ENCODE results near the gene PRKCZ.
"Not testable (repeated sequence)": the region's sequence is repeated elsewhere in the genome, so short reads cannot be mapped to it uniquely, and the experiment has no call there.

Gene PRKCZ

DNA sequence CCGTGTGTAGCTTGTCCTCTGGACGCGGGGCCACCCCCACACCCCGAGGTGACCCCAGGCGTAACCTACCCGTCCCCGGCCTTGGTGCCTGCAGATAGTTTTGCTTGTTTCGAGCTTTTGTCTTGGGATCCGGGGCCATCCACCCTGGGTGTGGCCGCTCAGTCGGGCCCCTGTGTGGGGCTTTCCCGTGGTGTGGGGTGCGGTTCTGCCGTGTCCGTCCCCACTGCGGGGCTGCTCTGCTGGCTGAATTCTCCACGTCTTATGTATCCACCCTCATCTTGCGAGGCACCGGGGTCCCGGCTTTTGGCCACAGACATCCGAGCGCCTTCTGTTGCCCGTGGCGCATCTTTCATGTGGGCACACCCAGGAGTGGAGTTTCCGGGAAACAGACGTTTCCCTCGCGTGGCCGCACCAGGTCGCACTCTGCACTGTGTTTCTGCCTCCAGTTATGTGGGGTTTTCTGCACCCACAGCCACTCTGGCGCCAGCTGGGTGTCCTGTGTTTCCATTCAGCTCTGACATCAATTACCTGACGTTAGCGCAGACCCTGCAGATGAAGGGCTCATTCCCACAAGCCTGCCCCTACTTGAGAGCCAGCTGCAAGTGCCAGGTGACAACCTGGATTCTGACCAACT is 64.9 kb downstream of the PRKCZ start:
- no peak for DNase-seq (ENCODE audit: low spot score)

DNA sequence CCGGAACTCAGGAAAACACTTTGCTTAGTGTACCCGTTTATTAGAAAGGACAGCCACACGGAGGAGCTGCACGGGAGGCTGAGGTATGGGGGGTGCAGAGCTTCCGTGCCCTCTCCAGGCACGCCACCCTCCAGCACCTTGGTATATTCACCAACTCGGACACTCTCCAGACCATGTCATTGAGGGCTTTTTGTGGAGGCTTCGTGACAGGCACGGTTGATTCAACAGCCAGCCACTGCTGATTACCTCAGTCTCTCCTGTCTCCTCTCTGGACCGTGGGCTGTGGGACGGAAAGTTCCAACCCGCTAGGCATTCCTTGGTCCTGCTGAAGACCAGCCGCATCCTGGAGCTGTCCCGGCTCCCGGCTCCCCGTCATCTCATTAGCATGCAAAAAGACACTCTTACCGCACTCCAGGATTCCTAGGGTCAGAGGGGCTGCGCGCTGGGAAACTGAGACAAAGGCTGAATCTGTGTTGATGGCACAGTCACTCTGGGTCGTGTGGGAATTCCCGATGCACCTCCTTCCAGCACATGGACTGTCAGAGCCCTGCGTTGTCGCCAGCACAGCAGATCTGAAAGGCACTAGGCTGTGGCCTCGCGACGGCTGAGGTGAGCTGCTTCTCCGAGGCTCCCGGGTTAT is 65.6 kb downstream of the PRKCZ start:
- DNase-seq (ENCODE audit: low spot score) = no peak

DNA sequence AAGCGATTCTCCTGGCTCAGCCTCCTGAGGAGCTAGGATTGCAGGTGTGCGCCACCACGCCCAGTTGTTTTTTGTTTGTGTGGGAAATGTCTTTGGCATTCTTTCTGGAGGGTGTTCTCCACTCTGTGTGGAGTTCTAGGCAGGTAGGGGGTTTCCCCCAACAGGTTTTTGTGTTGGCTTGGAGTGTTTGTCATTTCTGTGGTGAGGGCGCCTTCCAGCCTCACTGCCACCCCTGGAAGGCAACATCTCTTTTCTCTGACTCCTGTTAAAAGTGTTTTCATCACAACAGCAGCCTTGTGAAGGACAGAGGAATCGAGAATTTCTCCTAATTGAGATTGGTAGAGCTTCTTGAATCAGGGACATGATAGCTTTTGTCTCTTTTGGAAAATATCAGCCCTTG is 69.7 kb downstream of the PRKCZ start:
- DNase-seq (ENCODE audit: low spot score) = no peak

DNA sequence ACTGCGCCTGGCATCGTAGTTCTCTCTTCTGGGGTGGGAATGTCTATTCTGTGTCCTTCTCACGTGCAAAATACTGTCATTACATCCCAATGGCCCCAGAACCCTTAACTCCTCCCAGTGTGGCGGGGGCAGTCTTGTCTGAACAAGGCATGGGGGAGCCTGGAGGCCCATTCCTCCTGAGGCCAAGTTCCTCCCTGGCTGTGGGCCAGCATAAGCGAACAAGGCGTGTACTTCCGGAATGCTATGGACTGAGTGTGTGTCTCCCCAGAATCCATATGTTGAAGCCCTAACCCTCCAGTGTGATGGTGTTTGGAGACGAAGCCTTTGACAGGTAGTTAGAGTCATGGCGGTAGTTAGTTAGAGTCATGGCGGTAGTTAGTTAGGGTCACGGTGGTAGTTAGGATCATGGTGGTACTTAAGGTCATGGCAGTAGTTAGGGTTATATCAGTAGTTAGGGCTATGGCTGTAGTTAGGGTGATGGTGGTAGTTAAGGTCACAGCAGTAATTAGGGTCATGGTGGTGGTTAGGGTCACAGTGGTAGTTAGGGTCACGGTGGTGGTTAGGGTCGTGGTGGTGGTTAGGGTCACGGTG is 71.0 kb downstream of the PRKCZ start:
- no peak for DNase-seq (ENCODE audit: low spot score)

DNA sequence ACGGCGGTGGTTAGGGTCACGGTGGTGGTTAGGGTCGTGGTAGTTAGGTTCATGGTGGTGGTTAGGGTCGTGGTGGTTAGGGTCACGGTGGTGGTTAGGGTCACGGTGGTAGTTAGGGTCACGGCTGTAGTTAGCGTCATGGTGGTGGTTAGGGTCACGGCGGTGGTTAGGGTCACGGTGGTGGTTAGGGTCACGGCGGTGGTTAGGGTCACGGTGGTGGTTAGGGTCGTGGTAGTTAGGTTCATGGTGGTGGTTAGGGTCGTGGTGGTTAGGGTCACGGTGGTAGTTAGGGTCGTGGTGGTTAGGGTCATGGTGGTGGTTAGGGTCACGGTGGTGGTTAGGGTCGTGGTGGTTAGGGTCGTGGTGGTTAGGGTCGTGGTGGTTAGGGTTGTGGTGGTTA is 71.6 kb downstream of the PRKCZ start:
- DNase-seq (ENCODE audit: low spot score) = not testable (repeated sequence)

DNA sequence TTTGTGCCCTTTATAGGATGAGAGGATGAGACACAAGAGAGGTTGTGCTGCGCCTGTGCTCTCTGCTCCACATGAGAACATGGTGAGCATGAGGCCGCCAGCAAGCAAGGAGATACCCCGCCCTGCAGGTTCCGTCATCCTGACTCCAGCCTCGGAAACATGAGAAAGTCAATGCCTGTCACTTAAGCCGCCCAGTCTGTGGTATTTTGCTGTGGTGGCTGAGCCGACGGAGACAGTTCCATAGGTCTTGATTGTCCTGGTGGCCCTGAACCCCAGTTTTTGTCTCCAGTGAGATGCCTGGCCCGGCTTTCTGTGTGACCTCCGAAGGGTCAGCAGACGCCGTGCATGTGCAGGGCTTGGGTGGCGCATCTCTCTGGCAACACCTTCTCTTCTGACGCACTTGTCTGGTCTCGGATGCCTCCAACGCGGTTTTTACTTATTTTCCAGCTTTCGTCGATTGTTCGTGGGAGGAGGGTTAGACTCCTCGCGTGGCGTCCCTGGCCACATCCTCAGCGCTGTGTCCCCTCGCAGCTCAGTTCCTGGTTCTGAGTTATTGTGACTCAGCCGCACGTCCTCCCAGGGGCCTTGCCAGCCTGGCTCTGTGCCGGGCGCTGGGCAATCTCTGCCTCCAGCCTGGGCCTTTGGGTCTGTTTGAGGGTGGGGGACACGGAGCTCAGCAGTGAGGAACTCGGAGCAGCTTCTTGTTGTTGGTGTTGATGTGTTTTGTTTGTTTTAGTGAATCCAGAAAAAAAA is 74.4 kb downstream of the PRKCZ start:
- DNase-seq (ENCODE audit: low spot score) = no peak

DNA sequence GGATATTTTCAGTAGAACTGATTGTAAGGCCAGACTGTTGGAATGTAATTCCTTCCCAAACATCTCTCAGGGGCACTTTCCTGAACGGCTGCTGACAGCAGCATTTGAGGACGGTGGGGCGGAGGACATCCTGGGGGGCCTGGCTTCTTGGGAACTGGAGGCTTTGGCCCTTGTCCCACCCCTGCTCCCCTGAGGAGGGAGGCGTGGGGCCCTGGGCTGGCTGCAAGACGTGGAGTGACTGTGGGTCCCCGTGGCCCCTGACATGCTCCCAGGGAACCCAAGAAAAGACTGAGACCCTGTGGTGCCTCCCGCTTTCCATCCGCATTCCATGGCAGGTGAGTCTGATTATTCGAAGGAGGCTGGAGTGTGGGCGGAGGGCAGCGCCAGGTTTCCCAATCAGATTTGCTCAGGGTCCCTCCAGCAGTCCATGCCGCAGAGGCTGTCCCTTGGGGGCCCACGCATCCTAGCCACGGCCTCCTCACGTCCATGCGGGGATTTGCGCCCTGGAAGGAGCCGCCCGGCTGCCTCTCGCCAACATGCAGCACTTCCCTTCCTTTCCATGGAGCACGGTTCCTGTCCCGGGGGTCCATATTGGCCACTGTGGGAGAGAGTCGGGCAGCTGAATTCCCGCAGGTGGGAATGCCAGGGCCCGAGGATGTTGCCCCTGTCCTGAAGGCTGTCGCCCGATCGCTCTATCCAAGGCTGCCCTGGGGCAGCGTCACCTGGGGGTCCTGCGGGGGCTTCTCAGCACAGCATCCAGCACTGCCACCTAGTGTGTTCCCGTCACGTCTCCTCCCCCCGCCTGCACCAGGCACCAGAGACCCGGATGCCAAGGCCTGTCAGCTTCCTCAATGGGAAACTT is 75.4 kb downstream of the PRKCZ start:
- no peak for DNase-seq (ENCODE audit: low spot score)

DNA sequence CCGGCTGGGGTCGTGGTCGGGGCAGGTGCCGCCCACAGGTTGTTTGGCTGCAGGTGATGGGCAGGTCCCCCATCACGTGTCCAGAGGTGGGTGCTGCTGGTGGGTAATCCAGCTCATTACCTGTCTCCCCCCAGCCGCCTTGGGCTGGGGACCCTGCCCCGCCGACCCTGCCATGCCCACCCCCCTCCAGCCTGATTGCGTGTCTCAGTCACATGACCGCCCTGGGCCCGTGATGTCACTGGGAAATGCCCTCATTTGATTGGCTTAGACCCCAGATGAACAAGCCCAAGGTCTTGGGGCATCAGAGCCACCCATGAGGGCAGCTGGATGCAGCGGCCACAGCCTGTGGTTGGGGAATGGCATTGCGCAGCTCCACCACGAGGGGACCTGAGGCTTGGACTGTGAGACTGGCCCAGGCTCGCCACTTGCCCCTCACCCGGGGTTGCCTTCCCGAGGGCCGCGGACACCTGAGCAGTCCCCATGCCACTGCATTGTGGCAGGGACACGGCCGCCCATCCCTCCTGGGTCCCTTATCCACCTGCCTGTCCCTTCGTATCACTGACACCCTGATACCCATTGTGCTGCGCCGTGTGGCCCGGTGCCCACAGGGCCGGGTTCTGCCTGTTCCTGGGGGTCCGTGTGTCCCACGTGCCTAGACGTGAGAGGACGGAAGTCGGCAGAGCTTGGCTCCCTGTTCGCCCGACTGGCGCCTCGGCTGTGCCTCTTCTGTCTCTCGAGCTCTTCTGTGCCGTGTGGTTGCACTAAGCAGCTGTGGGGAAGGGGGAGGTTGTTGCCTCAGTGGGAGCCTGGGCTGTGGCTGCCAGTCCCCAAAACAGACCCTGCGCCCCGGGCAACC is 76.3 kb downstream of the PRKCZ start:
- no peak for DNase-seq (ENCODE audit: low spot score)

DNA sequence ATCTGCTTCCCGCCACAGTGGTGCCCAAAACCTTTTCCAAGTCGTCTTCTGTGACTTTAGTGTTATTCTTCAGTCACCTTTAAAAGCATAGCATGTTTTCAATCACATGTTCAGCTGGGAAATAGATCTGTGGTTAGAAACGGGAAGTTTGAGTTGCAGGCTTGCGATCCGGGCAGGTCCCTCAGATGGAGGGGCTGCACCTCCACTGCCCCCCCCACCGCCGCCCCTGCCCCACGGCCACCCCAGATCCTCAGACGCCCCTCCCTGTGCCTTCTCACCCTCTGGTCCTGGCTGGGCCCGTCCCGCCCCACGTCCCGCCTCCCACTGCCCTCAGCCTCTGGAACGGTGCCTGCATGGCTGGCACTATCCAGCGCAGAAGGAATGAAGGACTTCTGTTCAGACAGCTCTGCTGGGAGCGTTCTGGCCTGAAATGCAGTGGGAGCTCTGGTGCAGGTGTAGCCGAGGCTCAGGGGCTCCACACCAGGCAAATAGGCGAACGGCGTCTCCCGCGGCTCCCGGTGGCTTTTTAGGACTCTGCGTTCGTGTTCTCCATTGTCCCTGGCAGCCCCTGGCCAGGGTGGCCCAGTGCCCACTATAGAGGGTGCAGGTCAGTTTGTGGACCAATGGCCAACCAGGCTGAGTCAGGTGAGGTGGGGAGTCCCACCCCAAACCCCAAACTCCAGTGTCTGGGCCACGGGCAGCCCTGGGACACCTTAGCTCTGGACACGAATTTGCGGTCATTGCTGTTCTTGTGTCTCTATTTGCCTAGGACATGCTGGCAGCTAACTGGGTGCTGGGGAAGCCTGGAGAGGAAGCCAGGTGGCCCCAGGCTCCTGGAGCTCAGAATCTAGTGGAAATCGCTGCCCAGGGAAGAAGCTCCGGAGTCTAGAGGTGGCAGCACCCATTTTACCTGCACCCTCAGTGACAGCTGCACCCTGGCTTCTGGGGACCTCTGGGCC is 77.3 kb downstream of the PRKCZ start:
- DNase-seq (ENCODE audit: low spot score) = no peak

DNA sequence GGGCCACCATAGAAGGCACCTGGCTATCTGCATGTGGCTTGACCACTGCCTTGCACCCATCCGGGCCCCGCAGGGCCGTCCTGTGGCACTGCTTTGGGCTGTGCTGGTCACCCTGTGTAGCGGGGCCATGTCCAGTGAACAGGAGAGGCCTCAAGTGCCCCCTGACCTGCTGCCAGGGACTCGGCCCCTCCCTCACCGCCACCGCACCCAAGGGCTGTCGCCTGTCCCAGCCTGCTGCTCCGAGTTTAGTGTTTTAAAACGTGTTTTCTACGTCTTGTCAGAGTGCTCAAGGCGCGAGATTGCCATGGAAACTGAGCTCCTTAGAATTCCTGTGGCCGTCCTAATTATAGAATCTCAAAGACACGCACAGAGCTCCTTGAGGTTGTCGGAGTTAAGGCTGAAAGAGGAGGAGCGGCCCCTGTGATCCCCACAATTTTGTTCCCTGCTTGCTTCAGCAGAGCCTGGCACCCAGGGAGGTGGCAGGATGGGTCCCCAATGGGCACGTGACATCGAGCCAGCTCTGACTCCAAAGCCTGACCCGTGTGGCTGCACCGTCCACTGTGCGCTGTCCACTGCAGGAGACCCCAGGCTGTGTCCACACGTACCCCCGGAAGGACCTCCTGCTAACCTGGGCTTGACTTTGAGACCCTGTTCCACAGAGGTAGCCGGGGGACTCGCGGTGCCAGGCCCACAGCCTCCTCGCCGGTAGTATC is 78.1 kb downstream of the PRKCZ start:
- DNase-seq (ENCODE audit: low spot score) = no peak

DNA sequence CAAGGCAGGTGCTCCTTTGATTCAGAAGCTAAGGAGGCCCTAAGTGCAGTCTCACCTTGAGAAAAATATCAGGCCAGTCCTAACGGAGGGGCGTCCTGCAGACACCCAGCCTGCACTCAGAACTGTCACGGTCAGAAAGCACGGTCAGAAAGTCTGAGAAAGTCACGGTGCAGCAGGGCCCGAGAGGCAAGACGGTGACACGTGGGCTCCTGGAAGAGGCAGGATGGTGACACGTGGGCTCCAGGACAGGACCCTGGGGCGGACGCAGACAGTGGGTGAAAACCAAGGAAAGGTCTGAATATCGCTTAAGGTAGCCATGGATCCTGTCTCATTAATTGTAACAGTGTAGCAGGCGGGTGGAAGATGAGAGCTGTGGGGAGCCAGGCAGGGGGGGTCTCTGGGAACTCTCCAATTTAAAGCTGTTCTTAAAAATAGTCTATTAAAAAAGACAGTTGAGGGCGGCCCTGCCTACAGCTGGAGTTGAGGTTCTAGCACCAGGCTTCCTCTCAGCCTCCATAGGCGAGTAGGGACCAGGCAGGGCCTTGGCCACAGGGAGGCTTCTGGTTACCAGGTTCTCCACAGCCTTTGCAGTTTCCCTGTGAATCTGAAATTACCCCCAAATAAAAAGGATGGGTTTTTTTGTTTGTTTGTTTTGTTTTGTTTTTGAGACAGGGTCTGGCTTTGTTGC is 79.2 kb downstream of the PRKCZ start:
- DNase-seq (ENCODE audit: low spot score) = no peak

DNA sequence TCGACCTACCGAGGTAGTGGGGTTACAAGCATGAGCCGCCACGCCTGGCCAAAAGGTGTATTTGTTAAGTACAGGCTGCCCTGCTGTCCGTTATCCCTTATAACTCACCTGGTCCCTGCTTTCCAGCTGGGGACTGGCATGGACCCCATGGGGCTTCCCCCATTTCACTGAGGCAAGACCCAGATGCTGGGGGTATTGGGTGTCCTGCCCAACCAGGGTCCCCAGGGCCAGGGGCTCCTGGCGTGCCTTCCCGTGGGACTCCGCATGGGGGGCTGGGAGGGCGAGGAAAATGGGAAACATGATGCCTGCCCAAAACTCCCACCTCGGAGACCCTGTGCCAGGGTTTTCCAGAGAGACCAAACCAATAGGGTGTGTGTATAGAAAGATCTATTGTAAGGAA is 79.9 kb downstream of the PRKCZ start:
- no peak for DNase-seq (ENCODE audit: low spot score)

DNA sequence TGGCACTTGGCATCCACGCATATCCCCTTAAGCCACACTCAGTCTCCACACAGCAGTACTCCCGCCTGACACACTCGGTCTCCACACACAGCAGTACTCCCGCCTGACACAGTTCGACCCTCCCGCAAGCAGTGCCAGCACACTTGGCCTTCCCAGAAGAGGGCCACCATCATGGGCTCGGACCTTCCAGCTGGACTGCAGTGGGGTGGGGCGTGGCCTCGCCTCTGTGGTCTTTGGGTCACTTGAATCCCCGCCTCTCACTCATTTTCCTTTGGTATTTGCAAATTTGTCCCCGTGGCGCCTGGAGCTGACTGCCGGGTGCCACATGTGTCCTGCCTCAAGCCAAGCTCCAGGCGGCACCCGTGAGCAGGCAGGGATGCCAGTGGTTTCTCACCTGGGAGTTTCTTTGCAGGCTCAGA is 80.7 kb downstream of the PRKCZ start:
- no peak for DNase-seq (ENCODE audit: low spot score)

DNA sequence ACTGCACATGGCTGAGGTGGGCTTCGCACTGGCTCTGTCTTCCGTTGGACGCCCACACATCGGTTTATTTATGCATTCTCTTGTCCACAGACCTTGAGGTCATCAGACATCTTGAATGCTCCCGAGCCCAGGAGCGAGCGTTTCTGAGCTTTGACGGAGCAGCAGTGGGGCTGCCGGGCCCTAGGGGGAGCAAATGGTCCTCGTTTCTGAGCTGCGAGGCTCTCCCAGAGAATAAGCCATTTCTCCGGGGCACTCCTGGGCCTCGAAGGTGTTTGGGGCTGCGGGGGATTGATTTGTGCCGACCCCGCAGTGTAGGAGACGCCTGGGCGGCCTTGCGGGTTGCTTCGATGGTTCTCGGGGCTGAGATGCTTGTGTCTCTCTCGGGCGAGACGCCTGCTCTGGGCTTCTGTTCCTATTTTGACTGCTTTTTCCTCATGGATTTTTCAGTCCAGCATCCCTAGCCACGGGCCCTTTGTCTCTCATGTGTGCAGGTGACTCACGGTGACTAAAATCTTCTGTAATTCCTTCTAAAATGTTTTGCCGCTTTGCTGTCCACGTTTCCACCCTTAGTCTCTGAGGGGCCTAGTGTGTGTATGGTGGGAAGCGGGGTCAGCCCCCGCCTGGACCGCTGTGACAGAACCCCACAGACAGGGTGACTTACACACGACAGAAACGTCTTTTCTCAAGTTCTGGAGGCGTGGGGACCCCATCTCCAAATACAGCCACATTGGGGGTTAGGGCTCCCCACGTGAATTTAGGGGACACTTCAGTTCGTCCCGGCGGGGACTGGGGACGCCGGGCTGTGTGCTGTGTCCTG is 82.2 kb downstream of the PRKCZ start:
- no peak for DNase-seq (ENCODE audit: low spot score)

DNA sequence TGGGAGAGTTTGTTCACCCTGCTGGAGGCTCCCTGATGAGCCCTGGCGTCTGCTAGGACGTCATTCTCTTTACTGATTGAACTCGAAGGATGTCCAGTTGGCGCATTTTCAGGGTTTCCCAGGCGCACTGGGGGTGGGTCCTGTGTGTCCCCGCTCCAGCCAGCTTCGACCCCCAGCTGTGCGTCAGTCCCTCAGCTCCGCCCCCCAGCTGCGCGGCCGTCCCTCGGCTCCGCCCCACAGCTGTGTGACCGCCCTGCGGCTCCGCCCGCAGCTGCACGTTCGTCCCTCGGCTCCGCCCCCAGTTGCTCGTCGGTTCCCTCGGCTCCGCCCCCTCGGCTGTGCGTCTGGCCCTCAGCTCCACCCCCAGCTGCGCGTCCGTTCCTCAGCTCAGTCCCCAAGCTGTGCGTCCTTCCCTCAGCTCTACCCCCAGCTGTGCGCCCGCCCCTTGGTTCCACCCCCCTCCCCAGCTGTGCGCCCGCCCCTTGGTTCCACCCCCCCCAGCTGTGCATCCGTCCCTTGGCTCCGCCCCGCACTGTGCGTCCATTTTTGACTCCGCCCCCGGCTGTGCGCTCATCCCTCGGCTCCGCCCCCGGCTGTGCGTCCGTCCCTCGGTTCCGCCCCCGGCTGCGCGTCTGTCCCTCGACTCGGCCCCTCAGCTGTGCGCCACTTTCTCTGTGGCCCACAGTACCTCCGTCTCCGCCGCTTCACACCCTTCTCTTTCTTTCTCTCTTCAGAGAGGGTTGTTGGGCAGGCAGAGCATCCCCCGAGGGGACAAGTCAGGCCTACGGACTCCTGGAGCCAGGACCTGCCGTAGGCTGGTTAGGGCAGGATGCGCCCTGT is 83.0 kb downstream of the PRKCZ start:
- peak; percentile 99 for DNase-seq (ENCODE audit: low spot score)

DNA sequence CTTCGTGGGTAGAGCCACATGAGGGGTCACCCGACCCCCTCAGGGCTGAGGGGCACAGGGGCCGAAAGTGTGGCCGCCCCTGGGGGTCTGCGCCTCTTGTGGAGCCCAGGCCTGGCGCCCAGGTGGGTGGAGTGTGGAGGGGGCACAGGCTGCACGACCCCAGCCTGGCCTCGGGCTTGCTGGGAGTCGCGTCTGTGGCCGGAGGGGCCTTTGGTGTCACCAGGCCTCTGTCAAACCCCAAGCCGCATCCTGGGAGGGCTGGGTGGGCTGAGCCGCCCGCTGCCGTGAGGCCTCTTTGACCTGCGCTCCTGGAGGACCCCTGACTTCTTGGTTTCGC is 83.6 kb downstream of the PRKCZ start:
- no peak for DNase-seq (ENCODE audit: low spot score)

DNA sequence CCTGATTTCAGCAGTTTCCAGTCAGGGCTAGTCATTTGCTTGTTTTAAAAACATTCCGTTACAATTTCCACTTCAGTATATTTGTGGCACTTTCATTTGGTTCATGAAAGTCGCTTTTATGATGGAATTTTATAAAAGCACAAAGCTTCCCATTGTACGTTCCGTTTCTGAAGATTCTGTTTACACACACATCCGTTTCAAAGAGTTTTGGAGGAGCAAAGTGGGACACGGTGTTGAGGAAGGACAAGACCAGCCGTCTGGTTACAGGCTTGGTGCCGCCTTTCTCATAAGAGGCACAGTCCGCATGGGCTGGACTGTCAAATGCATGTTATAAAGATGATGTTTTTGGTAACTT is 84.0 kb downstream of the PRKCZ start:
- no peak for DNase-seq (ENCODE audit: low spot score)
